Calu3 (cell line): ENCODE results near the gene KLK4. TPM values are rescaled to one million over a fixed set of nuclear protein-coding genes. Genes with fewer than 3 reads are reported as not detected.

Source experiments
- BruUV-seq: library from RNA; stranded (reverse); fragments of 400-500 nt; replicated peaks from 2 replicates; lab custom pipeline; 2021; lab: Mats Ljungman, UMichigan
- CTCF ChIA-PET: fragments of 300-600 bp; sonication (Branson Sonifier 250); formaldehyde crosslinking; loops from one replicate; lab custom pipeline; 2022; ENCODE audit warnings: antibody characterized with exemption; lab: Charles Lee
- DNase-seq: peaks from one replicate; pipeline ENCODE4 v3.0.0; 2022
- H3K27ac Mint-ChIP-seq: one replicate; pipeline ENCODE4 v1.8.0; 2022; ENCODE audit warnings: mixed read lengths; ENCODE audit not compliant: unreplicated experiment
- H3K27me3 Mint-ChIP-seq: one replicate; pipeline ENCODE4 v1.8.0; 2022; ENCODE audit warnings: mixed read lengths; ENCODE audit not compliant: unreplicated experiment
- H3K36me3 Mint-ChIP-seq: one replicate; pipeline ENCODE4 v1.8.0; 2022; ENCODE audit warnings: mild to moderate bottlenecking, moderate library complexity, mixed read lengths; ENCODE audit not compliant: insufficient read depth, unreplicated experiment
- H3K4me1 Mint-ChIP-seq: one replicate; pipeline ENCODE4 v1.8.0; 2022; ENCODE audit warnings: mild to moderate bottlenecking, low read depth, mixed read lengths; ENCODE audit not compliant: unreplicated experiment
- H3K4me3 Mint-ChIP-seq: one replicate; pipeline ENCODE4 v1.8.0; 2022; ENCODE audit warnings: mild to moderate bottlenecking, low read depth, moderate library complexity, mixed read lengths; ENCODE audit not compliant: unreplicated experiment
- H3K9me3 Mint-ChIP-seq: one replicate; pipeline ENCODE4 v1.8.0; 2022; ENCODE audit warnings: low read depth, mixed read lengths; ENCODE audit not compliant: unreplicated experiment
- intact Hi-C: fragments of 100-400 bp; cut with micrococcal nuclease; formaldehyde crosslinking; loops from one replicate; pipeline ENCODE4 v1.10.0; 2022; ENCODE audit not compliant: unreplicated experiment
- total RNA-seq: library from RNA; stranded (reverse); gene quantifications from 2 replicates; pipeline ENCODE4 v1.2.3, GENCODE V29; 2022
- TF ChIP-seq, protein P1 (sequence below): fragments of 200-600 bp; IDR thresholded peaks from one replicate; pipeline ENCODE4 v1.8.0; 2022; ENCODE audit warnings: antibody characterized with exemption; ENCODE audit not compliant: unreplicated experiment

The KLK4 gene
- total RNA-seq, 1 experiment from 2014 or later: not detected

DNA sequence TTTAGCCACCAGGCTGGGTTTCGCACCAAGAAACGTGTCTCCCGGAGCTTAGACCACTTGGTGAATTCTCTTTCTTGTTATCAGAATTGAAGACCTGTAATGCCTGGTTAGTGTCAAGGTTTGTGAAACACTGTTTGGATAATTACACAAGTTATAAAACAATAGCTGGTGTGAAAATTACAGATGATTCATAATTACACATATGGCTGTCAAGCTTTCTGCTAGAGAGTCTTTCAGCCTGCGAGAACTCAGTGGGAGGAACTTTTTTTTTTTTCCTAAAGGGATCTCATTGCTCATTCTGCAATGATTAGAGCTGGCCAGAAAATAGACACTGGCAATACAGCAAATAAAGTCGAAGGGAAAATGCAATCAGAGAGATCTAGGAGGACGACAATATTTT, 13.4 kb upstream of the KLK4 start:
- BruUV-seq: no TSS peak
- CTCF ChIA-PET: interaction anchor here (0.9 kb wide), 1 partner anchor 92 kb away, joined by 3 read pairs; no protein-coding TSS in a partner anchor
- intact Hi-C loops: loop anchor here (5.0 kb wide), 1 partner anchor 132 kb away; the partner anchor contains the start of gene ACP4
- Mint-ChIP-seq H3K9me3 (no peaks in the 10 kb centered on the region), H3K27ac (no peak overlapping the region), H3K36me3 (peaks cover 5% of the 10 kb centered on the region), H3K4me1 (peaks cover 21% of the 10 kb centered on the region), H3K27me3 (peaks cover 15% of the 10 kb centered on the region), H3K4me3 (no peak overlapping the region)
- TF ChIP-seq, protein P1, sequence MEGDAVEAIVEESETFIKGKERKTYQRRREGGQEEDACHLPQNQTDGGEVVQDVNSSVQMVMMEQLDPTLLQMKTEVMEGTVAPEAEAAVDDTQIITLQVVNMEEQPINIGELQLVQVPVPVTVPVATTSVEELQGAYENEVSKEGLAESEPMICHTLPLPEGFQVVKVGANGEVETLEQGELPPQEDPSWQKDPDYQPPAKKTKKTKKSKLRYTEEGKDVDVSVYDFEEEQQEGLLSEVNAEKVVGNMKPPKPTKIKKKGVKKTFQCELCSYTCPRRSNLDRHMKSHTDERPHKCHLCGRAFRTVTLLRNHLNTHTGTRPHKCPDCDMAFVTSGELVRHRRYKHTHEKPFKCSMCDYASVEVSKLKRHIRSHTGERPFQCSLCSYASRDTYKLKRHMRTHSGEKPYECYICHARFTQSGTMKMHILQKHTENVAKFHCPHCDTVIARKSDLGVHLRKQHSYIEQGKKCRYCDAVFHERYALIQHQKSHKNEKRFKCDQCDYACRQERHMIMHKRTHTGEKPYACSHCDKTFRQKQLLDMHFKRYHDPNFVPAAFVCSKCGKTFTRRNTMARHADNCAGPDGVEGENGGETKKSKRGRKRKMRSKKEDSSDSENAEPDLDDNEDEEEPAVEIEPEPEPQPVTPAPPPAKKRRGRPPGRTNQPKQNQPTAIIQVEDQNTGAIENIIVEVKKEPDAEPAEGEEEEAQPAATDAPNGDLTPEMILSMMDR: no peak
- DNase-seq: no peak

GRCh38 chr19:50922317-50922853, 11.2 kb upstream of the KLK4 start:
- H3K36me3 Mint-ChIP-seq: peaks cover 5% of the 10 kb centered on the region
- peaks cover 28% of the 10 kb centered on the region for H3K27me3 Mint-ChIP-seq

GRCh38 chr19:50921426-50922316, 10.5 kb upstream of the KLK4 start:
- BruUV-seq: no TSS peak
- TF ChIP-seq, protein P1: no peak
- Mint-ChIP-seq H3K9me3 (no peaks in the 10 kb centered on the region), H3K36me3 (peaks cover 5% of the 10 kb centered on the region), H3K27me3 (peaks cover 35% of the 10 kb centered on the region), H3K4me3 (no peak overlapping the region), H3K4me1 (peaks cover 21% of the 10 kb centered on the region), H3K27ac (peak overlapping the region; percentile 10)
- intact Hi-C loops: loop anchor here (1.0 to 5.0 kb wide), 3 partner anchors 129 to 384 kb away; partner anchors contain the start of gene ACP4
- DNase-seq: peak; percentile 45
- CTCF ChIA-PET: interaction anchor here (0.5 to 2.6 kb wide), 25 partner anchors 10 to 565 kb away, joined by 3 to 43 read pairs (median 6); partner anchors contain the start of gene KLK4

More at GRCh38 chr19:50922317-50922853, 11.2 kb upstream of the KLK4 start:
- Mint-ChIP-seq H3K9me3 (no peaks in the 10 kb centered on the region), H3K27ac (peak overlapping the region; percentile 10), H3K4me3 (no peak overlapping the region), H3K4me1 (peaks cover 21% of the 10 kb centered on the region)
- TF ChIP-seq, protein P1: peak; percentile 94
- no TSS peak for BruUV-seq
- CTCF ChIA-PET: interaction anchor here (0.5 to 2.6 kb wide), 25 partner anchors 10 to 565 kb away, joined by 3 to 43 read pairs (median 6); partner anchors contain the start of gene KLK4
- intact Hi-C loops: loop anchor here (1.0 to 5.0 kb wide), 3 partner anchors 130 to 385 kb away; partner anchors contain the start of gene ACP4
- peak; percentile 91 for DNase-seq

GRCh38 chr19:50916069-50916468, 4.9 kb upstream of the KLK4 start:
- CTCF ChIA-PET: no interaction called here
- Mint-ChIP-seq H3K4me1 (peaks cover 8% of the 10 kb centered on the region), H3K4me3 (no peak overlapping the region), H3K27me3 (peaks cover 37% of the 10 kb centered on the region), H3K27ac (no peak overlapping the region), H3K9me3 (no peaks in the 10 kb centered on the region), H3K36me3 (no peaks in the 10 kb centered on the region)
- BruUV-seq: no TSS peak
- TF ChIP-seq, protein P1: no peak
- DNase-seq: no peak
- intact Hi-C loops: no loop called here
